GM10248 (cell line): ENCODE measurements around the gene ALS2.
"Not testable (repeated sequence)": the region's sequence is repeated elsewhere in the genome, so short reads cannot be mapped to it uniquely, and the experiment has no call there.

Experiments used
- CTCF ChIA-PET: fragments of 300-600 bp; sonication (Branson Sonifier 250); formaldehyde crosslinking; extraction: SDS; loops from one replicate; lab custom pipeline; 2021; ENCODE audit warnings: antibody characterized with exemption; lab: Yijun Ruan, JAX
- POLR2A ChIA-PET: fragments of 350-650 bp; sonication (Branson Sonifier 250); formaldehyde crosslinking; extraction: SDS; loops from one replicate; lab custom pipeline; 2020; ENCODE audit warnings: antibody characterized with exemption; lab: Yijun Ruan, JAX
- DNase-seq: peaks from one replicate; pipeline ENCODE4 v3.0.0; 2012; ENCODE audit errors: extremely low spot score
- TF ChIP-seq, protein P1 (sequence below): IDR thresholded peaks from 2 replicates; pipeline ENCODE4 v1.5.1; 2012; ENCODE audit warnings: mild to moderate bottlenecking, low read depth; ENCODE audit errors: extremely low read depth, missing control alignments, control extremely low read depth

Gene ALS2

DNA sequence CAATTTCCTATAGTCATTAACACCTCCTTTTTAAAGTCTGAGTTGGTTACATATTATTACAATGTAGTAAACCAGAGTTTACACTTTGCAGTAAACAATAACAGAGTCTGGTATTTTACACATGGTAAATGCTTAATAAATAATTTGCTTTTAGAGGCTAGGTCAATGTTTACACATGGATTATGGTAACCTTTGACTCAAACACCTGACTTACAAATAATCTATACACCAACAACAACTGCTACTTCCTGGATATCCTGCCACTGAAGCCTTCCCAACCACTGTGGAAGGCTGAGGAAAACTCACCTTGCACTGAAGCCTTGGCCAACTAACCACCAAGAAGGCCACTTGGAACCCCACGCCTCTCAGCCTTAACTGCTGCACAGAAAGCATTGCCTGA lies 5.4 kb downstream of the ALS2 start:
- no peak for DNase-seq
- ChIA-PET CTCF (interaction anchor here (1.6 kb wide), 1 partner anchor 10 kb away, joined by 3 read pairs; no protein-coding TSS in a partner anchor), POLR2A (no interaction called here)
- TF ChIP-seq, protein P1, sequence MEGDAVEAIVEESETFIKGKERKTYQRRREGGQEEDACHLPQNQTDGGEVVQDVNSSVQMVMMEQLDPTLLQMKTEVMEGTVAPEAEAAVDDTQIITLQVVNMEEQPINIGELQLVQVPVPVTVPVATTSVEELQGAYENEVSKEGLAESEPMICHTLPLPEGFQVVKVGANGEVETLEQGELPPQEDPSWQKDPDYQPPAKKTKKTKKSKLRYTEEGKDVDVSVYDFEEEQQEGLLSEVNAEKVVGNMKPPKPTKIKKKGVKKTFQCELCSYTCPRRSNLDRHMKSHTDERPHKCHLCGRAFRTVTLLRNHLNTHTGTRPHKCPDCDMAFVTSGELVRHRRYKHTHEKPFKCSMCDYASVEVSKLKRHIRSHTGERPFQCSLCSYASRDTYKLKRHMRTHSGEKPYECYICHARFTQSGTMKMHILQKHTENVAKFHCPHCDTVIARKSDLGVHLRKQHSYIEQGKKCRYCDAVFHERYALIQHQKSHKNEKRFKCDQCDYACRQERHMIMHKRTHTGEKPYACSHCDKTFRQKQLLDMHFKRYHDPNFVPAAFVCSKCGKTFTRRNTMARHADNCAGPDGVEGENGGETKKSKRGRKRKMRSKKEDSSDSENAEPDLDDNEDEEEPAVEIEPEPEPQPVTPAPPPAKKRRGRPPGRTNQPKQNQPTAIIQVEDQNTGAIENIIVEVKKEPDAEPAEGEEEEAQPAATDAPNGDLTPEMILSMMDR = no peak

DNA sequence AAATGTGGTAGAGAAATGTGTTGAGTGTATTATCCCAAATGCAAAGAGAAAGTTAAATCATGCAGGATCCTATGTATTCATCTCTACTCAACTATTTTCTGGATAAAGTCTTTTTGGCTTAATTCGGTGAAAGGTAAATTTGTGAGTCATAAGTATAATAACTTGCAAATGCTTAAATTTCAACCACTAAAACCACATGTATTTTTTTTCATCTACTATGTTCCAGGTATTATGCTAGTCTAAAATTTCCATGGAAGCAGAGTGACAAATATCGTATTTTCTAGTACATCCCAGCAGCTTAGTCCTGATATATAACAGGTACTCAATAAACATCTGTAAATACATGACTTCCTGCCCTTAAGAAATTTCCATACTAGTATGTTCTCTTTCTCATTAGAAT lies 6.2 kb downstream of the ALS2 start:
- CTCF ChIA-PET = no interaction called here
- no peak for DNase-seq
- POLR2A ChIA-PET = no interaction called here
- TF ChIP-seq, protein P1 = no peak

DNA sequence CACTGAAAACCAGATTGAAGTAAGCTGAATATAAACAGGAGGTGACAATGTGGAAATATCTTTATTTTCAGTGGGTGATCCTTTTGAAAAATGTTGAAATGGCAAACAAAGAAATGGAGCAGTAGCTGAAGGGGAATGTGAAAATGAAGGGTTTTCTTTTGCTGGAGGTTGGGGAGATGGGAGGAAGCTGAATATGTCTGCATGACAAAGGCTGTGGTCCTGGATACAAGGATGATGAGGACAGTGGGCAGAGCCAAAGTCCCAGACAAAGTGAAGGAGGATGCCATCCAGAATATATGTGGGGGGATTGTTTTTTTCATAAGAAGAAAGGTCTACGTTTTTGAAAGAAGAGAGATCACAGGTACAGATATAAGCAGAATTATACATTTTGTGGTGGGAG lies 6.7 kb downstream of the ALS2 start:
- CTCF ChIA-PET = interaction anchor here (1.7 kb wide), 1 partner anchor 19 kb away, joined by 3 read pairs; no protein-coding TSS in a partner anchor
- no peak for DNase-seq
- POLR2A ChIA-PET = no interaction called here
- TF ChIP-seq, protein P1 = no peak

DNA sequence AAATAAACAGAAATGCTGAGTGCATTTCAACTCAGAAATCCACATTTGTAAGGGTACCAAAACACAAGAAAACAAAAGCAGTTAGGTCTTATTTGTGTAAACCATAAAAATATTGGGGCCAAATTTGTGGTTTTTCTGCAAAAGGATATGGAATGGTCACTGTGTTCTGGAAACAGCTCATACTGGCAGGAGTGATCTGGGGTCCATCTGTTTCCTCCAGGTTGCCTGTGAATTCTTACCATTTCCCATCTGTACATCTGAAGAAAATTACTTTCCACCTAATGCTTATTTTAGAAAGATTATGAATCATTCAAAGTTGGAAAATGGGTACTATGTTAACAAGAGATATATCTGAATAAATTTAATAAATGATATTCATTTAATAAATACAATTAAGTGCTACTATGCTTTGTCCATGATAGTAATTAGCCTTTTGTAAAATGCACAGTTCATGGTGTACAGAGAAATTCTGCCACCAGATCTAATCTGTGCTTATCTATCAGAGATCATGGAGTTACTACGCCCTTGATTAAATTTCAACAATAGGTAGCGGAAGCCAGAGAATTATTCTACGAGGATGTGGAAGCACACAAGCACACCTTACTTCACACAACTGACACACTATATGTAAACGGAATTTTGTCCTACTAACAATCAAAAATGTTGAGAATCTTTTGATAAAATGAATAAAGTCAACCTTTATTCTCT lies 10.9 kb downstream of the ALS2 start:
- POLR2A ChIA-PET = no interaction called here
- TF ChIP-seq, protein P1 = no peak
- CTCF ChIA-PET = interaction anchor here (2.7 to 2.8 kb wide), 2 partner anchors 10 to 11 kb away, joined by 12 read pairs; partner anchors contain the start of gene ALS2
- no peak for DNase-seq

DNA sequence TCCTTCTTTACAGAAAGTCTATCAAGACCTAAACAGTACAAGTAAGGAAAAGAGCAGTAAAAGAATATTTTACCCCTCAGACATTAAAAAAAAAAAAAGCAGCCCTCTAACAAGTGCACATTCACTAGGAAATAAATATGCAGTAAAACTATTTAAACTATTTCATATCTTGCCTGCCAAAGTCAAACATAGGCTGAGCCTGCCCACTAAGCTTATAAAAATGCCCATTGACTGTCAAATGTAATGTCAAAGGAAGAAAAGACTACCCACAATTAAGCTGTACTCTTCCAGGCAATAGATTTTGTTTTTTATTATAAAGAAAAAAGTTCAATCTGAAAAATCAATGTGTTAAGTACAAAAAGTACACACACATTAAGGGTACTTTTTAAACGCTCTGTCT lies 11.8 kb downstream of the ALS2 start:
- TF ChIP-seq, protein P1 = no peak
- ChIA-PET POLR2A (no interaction called here), CTCF (interaction anchor here (2.7 to 2.8 kb wide), 2 partner anchors 10 to 11 kb away, joined by 12 read pairs; partner anchors contain the start of gene ALS2)
- DNase-seq = no peak

DNA sequence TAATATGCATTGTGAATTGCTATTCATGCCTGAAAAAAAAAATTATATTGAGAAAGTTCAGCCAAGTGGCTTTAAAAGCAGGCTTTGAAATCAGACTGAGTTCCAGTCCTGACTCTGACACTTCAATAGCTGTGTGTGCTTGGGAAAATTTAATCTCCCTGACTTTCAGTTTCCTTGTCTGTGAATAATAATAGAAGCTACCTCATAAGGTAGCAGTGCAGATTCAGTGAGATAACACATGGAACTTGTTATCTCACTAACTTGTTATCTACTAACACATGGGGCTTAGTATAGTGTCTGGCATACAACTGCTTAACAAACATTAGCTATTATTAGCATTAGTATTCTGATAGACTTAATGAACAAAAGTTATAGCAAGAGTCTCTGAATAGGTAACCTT lies 14.9 kb downstream of the ALS2 start:
- ChIA-PET CTCF (interaction anchor here (1.0 to 2.3 kb wide), 2 partner anchors 13 to 15 kb away, joined by 3 to 6 read pairs; partner anchors contain the start of gene ALS2), POLR2A (no interaction called here)
- TF ChIP-seq, protein P1 = no peak
- no peak for DNase-seq

DNA sequence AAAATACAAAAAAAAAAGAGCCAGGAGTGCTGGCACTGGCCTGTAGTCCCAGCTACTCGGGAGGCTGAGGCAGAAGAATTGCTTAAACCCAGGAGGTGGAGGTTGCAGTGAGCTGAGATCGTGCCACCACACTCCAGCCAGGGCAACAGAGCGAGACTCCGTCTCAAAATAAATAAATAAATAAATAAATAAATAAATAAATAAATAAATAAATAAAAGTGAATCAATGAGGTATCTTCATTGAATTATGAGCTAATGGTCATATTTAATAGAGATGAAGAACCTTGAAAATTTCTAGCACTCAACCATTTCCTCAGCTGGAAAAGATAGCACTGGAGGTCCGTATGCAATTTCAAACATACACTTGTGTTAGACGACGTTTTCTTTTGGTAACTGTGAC lies 16.3 kb downstream of the ALS2 start:
- POLR2A ChIA-PET, DNase-seq: not testable (repeated sequence)
- CTCF ChIA-PET = interaction anchor here (1.2 to 2.3 kb wide), 2 partner anchors 17 to 43 kb away, joined by 4 to 6 read pairs; partner anchors contain the start of gene ALS2
